ENCODE measurements around the gene CERS4.

CERS4 gene

DNA sequence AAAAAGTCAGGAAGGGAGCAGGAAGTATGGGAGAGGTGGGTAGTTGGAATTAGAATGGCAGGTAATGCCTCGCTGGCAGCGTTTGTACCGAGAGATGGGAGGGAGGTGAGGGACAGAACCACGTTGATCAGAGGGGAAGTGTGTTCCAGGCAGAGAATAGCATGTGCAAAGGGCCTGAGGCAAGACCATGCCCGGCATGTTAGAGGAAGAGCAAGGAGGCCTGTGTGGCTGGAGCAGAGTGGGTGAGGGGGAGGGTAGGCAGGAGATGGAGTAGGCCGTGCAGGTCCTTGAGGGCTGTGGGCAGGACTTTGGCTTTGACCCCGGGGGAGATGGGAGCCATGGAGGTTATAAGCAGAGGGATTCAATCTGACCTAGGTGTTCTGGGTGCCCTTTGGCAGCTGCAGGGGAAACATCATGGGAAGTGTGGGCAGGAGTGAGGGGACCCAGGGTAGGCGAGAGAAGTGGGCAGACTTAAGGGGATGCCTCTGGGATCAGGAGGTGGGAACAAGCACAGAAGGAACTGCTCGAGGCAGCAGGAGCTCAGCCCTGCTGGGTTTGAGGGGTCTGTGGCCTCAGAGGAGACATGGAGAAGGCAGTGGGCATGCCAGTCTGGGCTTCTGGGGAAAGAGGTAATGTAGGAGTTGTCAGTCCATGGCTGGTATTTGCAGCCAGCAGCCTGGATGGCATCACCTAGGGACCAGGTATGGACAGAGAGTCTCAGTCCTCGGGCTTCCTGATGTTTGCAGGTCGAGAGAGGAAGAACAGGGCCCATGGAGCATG, 50.2 kb downstream of the CERS4 start:
- Histone ChIP-seq H3F3A (ENCODE audit: insufficient read depth, low read length) (no peaks in the 10 kb centered on the region), H3K4me1 (ENCODE audit: insufficient read depth, low read length, severe bottlenecking) (no peaks in the 10 kb centered on the region), H4K20me1 (ENCODE audit: insufficient read depth, low read length) (no peaks in the 10 kb centered on the region), H3K9me3 (ENCODE audit: low read length) (no peaks in the 10 kb centered on the region), H3K36me3 (ENCODE audit: insufficient read depth, low read length) (peaks cover 43% of the 10 kb centered on the region), H2AFZ (ENCODE audit: low read length) (no peak overlapping the region), H3K4me2 (ENCODE audit: low read length) (no peak overlapping the region), H3K4me3 (ENCODE audit: low read depth, low read length, poor library complexity, severe bottlenecking) (no peak overlapping the region), H3K9me2 (ENCODE audit: low read depth, low read length) (no peaks in the 10 kb centered on the region), H3K27ac (ENCODE audit: low read depth, low read length, poor library complexity, severe bottlenecking) (no peak overlapping the region), H3K9ac (ENCODE audit: low read length) (no peak overlapping the region), H3K79me2 (ENCODE audit: insufficient read depth, low read length) (no peaks in the 10 kb centered on the region), H3K27me3 (ENCODE audit: insufficient read depth, low read length) (no peaks in the 10 kb centered on the region)
- TF ChIP-seq EZH2 (IDR thresholded peaks at IDR 0.05; ENCODE audit: borderline replicate concordance, low read length), result no peak
- TF ChIP-seq, protein P1, sequence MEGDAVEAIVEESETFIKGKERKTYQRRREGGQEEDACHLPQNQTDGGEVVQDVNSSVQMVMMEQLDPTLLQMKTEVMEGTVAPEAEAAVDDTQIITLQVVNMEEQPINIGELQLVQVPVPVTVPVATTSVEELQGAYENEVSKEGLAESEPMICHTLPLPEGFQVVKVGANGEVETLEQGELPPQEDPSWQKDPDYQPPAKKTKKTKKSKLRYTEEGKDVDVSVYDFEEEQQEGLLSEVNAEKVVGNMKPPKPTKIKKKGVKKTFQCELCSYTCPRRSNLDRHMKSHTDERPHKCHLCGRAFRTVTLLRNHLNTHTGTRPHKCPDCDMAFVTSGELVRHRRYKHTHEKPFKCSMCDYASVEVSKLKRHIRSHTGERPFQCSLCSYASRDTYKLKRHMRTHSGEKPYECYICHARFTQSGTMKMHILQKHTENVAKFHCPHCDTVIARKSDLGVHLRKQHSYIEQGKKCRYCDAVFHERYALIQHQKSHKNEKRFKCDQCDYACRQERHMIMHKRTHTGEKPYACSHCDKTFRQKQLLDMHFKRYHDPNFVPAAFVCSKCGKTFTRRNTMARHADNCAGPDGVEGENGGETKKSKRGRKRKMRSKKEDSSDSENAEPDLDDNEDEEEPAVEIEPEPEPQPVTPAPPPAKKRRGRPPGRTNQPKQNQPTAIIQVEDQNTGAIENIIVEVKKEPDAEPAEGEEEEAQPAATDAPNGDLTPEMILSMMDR (IDR thresholded peaks at IDR 0.05; ENCODE audit: low read length), result no peak

DNA sequence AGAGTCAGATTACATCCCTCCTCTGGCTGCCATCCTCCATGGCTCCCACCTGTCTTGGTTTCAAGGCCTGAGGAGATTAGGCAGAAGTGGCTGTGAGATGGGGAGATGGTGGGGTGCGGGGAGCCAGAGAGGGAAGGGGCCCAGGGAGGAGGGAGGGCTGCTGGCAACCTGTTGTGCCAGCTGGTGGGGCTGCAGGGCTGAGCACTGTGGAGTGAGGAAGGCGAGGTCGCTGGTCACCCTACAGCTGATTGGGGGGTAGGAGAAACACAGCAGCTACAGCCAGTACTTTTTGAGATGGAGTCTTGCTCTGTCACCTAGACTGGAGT, 50.7 kb downstream of the CERS4 start:
- Histone ChIP-seq H2AFZ (ENCODE audit: low read length) (no peak overlapping the region), H3K9me2 (ENCODE audit: low read depth, low read length) (no peaks in the 10 kb centered on the region), H3K36me3 (ENCODE audit: insufficient read depth, low read length) (peaks cover 43% of the 10 kb centered on the region), H3K4me3 (ENCODE audit: low read depth, low read length, poor library complexity, severe bottlenecking) (no peak overlapping the region), H4K20me1 (ENCODE audit: insufficient read depth, low read length) (no peaks in the 10 kb centered on the region), H3F3A (ENCODE audit: insufficient read depth, low read length) (no peaks in the 10 kb centered on the region), H3K27ac (ENCODE audit: low read depth, low read length, poor library complexity, severe bottlenecking) (no peak overlapping the region), H3K27me3 (ENCODE audit: insufficient read depth, low read length) (no peaks in the 10 kb centered on the region), H3K4me2 (ENCODE audit: low read length) (no peak overlapping the region), H3K4me1 (ENCODE audit: insufficient read depth, low read length, severe bottlenecking) (no peaks in the 10 kb centered on the region), H3K9me3 (ENCODE audit: low read length) (no peaks in the 10 kb centered on the region), H3K9ac (ENCODE audit: low read length) (no peak overlapping the region), H3K79me2 (ENCODE audit: insufficient read depth, low read length) (no peaks in the 10 kb centered on the region)
- TF ChIP-seq, protein P1 (IDR thresholded peaks at IDR 0.05; ENCODE audit: low read length), result no peak
- no peak for TF ChIP-seq EZH2 (IDR thresholded peaks at IDR 0.05; ENCODE audit: borderline replicate concordance, low read length)

DNA sequence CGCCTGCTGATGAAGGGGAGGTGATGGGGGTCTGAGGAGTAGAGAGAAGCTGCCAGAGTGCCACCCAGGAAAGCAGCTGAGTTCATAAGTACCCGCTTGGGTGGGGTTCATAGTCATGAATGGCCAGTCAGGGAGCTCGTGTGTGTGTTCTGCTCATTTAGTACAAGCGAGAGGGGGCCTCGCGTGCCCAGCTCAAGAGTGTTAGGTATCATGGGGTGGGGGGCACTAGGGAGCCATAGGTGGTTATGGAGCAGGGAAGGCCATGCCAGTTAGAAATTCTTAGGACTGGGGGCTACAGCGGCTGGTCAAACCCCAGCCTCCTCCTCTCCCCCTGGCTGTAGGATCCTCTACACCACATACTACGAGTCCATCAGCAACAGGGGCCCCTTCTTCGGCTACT, 52.2 kb downstream of the CERS4 start:
- no peak overlapping the region for H2AFZ ChIP-seq (ENCODE audit: low read length)
- no peaks in the 10 kb centered on the region for H3K9me2 ChIP-seq (ENCODE audit: low read depth, low read length)
- H3K9ac ChIP-seq (ENCODE audit: low read length), result no peak overlapping the region
- TF ChIP-seq, protein P1 (IDR thresholded peaks at IDR 0.05; ENCODE audit: low read length), result no peak
- TF ChIP-seq EZH2 (IDR thresholded peaks at IDR 0.05; ENCODE audit: borderline replicate concordance, low read length), result no peak
- no peaks in the 10 kb centered on the region; the same call in 1 of the 2 replicates for H3F3A ChIP-seq (ENCODE audit: insufficient read depth, low read length)
- no peaks in the 10 kb centered on the region for H3K27me3 ChIP-seq (ENCODE audit: insufficient read depth, low read length)
- H3K79me2 ChIP-seq (ENCODE audit: insufficient read depth, low read length), result no peaks in the 10 kb centered on the region
- no peaks in the 10 kb centered on the region for H3K4me1 ChIP-seq (ENCODE audit: insufficient read depth, low read length, severe bottlenecking)
- H3K9me3 ChIP-seq (ENCODE audit: low read length), result no peaks in the 10 kb centered on the region
- no peak overlapping the region for H3K4me3 ChIP-seq (ENCODE audit: low read depth, low read length, poor library complexity, severe bottlenecking)
- peaks cover 32% of the 10 kb centered on the region for H3K36me3 ChIP-seq (ENCODE audit: insufficient read depth, low read length)
- H3K4me2 ChIP-seq (ENCODE audit: low read length), result no peak overlapping the region
- H4K20me1 ChIP-seq (ENCODE audit: insufficient read depth, low read length), result no peaks in the 10 kb centered on the region
- no peak overlapping the region for H3K27ac ChIP-seq (ENCODE audit: low read depth, low read length, poor library complexity, severe bottlenecking)
